ENCODE measurements around the gene AKAP7. TPM values are rescaled to one million over a fixed set of nuclear protein-coding genes. Genes with fewer than 3 reads are reported as not detected.

AKAP7 gene
- polyA plus RNA-seq, 1 of the 3 experiments (the other 2 are of a cell fraction): 0.58 TPM

DNA sequence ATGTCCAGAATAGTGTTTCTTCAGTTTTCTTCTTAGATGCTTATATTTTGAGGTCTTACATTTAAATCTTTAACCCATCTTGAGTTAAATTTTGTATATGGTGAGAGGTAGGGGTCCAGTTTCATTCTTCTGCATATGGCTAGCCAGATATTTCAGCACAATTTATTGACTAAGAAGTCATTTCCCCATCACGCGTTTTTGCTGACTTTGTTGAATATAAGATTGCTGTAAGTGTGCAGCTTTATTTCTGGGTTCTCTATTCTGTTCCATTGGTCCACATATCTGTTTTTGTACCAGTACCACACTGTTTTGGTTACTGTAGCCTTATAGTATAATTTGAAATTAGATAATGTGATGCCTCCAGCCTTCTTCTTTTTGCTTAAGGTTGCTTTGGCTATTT lies 179.6 kb downstream of the AKAP7 start:
- DNase-seq: no peak
- Histone ChIP-seq H3K79me2 (ENCODE audit: insufficient read depth) (no peaks in the 10 kb centered on the region), H3K9me3 (0 out of 2 replicates have a peak, but pooled peaks cover 2% of the 10 kb centered on the region), H4K20me1 (ENCODE audit: insufficient read depth) (no peaks in the 10 kb centered on the region), H3K9ac (no peak overlapping the region), H3K9me2 (no peaks in the 10 kb centered on the region), H2AFZ (ENCODE audit: low read depth) (no peak overlapping the region), H3K27ac (ENCODE audit: low read depth in 2 of 2, low read length in 1 of 2) (no peak overlapping the region), H3K4me2 (no peak overlapping the region), H3K36me3 (replicated peaks in 1 of 2; ENCODE audit: control insufficient read depth in 1 of 2, insufficient read depth in 2 of 2, low read length in 1 of 2) (no peaks in the 10 kb centered on the region), H3K4me1 (ENCODE audit: control insufficient read depth in 1 of 2, insufficient read depth in 2 of 2, low read depth in 1 of 2, low read length in 1 of 2) (no peaks in the 10 kb centered on the region), H3K4me3 (ENCODE audit: low read depth in 2 of 2, low read length in 1 of 2) (no peak overlapping the region), H3K27me3 (ENCODE audit: insufficient read depth) (no peaks in the 10 kb centered on the region), H3F3A (replicated peaks; ENCODE audit: insufficient read depth) (no peaks in the 10 kb centered on the region)
- ChIA-PET CTCF (no interaction called here), POLR2A (no interaction called here)
- no peak for TF ChIP-seq YY1 (IDR thresholded peaks at IDR 0.05; ENCODE audit: low read depth)
- TF ChIP-seq, protein P1, sequence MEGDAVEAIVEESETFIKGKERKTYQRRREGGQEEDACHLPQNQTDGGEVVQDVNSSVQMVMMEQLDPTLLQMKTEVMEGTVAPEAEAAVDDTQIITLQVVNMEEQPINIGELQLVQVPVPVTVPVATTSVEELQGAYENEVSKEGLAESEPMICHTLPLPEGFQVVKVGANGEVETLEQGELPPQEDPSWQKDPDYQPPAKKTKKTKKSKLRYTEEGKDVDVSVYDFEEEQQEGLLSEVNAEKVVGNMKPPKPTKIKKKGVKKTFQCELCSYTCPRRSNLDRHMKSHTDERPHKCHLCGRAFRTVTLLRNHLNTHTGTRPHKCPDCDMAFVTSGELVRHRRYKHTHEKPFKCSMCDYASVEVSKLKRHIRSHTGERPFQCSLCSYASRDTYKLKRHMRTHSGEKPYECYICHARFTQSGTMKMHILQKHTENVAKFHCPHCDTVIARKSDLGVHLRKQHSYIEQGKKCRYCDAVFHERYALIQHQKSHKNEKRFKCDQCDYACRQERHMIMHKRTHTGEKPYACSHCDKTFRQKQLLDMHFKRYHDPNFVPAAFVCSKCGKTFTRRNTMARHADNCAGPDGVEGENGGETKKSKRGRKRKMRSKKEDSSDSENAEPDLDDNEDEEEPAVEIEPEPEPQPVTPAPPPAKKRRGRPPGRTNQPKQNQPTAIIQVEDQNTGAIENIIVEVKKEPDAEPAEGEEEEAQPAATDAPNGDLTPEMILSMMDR (IDR thresholded peaks at IDR 0.05): no peak
- no peak for TF ChIP-seq CHD2 (IDR thresholded peaks at IDR 0.05; ENCODE audit: low read length, partially characterized antibody)
- TF ChIP-seq TEAD4 (IDR thresholded peaks at IDR 0.05; ENCODE audit: borderline replicate concordance, insufficient read depth): no peak
- no peak for TF ChIP-seq GABPA (IDR thresholded peaks at IDR 0.05; ENCODE audit: low read depth)
- TF ChIP-seq NFIC (IDR thresholded peaks at IDR 0.05; ENCODE audit: borderline replicate concordance): no peak
- TF ChIP-seq ELF1 (IDR thresholded peaks at IDR 0.05): no peak
- TF ChIP-seq FOXM1 (IDR thresholded peaks at IDR 0.05; ENCODE audit: low read depth): no peak
- no peak for TF ChIP-seq POLR2AphosphoS5 (IDR thresholded peaks at IDR 0.05; ENCODE audit: low read depth, low read length)
- TF ChIP-seq, protein P2, sequence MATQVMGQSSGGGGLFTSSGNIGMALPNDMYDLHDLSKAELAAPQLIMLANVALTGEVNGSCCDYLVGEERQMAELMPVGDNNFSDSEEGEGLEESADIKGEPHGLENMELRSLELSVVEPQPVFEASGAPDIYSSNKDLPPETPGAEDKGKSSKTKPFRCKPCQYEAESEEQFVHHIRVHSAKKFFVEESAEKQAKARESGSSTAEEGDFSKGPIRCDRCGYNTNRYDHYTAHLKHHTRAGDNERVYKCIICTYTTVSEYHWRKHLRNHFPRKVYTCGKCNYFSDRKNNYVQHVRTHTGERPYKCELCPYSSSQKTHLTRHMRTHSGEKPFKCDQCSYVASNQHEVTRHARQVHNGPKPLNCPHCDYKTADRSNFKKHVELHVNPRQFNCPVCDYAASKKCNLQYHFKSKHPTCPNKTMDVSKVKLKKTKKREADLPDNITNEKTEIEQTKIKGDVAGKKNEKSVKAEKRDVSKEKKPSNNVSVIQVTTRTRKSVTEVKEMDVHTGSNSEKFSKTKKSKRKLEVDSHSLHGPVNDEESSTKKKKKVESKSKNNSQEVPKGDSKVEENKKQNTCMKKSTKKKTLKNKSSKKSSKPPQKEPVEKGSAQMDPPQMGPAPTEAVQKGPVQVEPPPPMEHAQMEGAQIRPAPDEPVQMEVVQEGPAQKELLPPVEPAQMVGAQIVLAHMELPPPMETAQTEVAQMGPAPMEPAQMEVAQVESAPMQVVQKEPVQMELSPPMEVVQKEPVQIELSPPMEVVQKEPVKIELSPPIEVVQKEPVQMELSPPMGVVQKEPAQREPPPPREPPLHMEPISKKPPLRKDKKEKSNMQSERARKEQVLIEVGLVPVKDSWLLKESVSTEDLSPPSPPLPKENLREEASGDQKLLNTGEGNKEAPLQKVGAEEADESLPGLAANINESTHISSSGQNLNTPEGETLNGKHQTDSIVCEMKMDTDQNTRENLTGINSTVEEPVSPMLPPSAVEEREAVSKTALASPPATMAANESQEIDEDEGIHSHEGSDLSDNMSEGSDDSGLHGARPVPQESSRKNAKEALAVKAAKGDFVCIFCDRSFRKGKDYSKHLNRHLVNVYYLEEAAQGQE (IDR thresholded peaks at IDR 0.05; ENCODE audit: low read depth, low read length): no peak
- TF ChIP-seq RCOR1 (IDR thresholded peaks at IDR 0.05; ENCODE audit: low read length): no peak
- no peak for TF ChIP-seq SMC3 (IDR thresholded peaks at IDR 0.05; ENCODE audit: low read depth, low read length)
- no peak for TF ChIP-seq EZH2phosphoT487 (IDR thresholded peaks at IDR 0.05; ENCODE audit: borderline replicate concordance, low read depth)
- TF ChIP-seq GATA2 (CRISPR knock-in tag; IDR thresholded peaks at IDR 0.05): no peak
- TF ChIP-seq MXI1 (IDR thresholded peaks at IDR 0.05; ENCODE audit: low read depth, low read length): no peak
- no peak for TF ChIP-seq JUND (IDR thresholded peaks at IDR 0.05)
- 52% methylated on average over 2 of the region's 2 CpGs for WGBS (ENCODE audit: low lambda C conversion rate)
